Liver (tissue), 9 donors: Measurements from ENCODE around the gene ABHD12. TPM values are rescaled to one million over a fixed set of nuclear protein-coding genes. Genes with fewer than 3 reads are reported as not detected.

Source experiments
- DNase-seq: peaks from one replicate; pipeline ENCODE4 v3.0.0-alpha.2; 2017; ENCODE audit warnings: low spot score
- H3K27ac ChIP-seq, 2 donors: one replicate each; pipeline ENCODE4 v1.7.0; 2013; ENCODE audit warnings: inconsistent platforms in 2 of 2, low read length in 2 of 2, control low read depth in 1 of 2, low read depth in 1 of 2, mild to moderate bottlenecking in 1 of 2
- H3K27me3 ChIP-seq, 4 donors: one replicate each; pipeline versions ENCODE4 v1.6.1 to v1.7.0; 2013; ENCODE audit warnings: low read length in 3 of 4, inconsistent platforms in 1 of 4, mild to moderate bottlenecking in 1 of 4, moderate library complexity in 1 of 4; ENCODE audit not compliant: control insufficient read depth in 4 of 4, insufficient read depth in 4 of 4
- H3K36me3 ChIP-seq, 4 donors: one replicate each; pipeline versions ENCODE4 v1.6.1 to v1.7.0; 2013; ENCODE audit warnings: low read length in 3 of 4, mild to moderate bottlenecking in 3 of 4, low read depth in 1 of 4, moderate library complexity in 1 of 4; ENCODE audit not compliant: control insufficient read depth in 4 of 4, insufficient read depth in 3 of 4
- H3K4me1 ChIP-seq, 4 donors: one replicate each; pipeline versions ENCODE4 v1.6.1 to v1.7.0; 2013; ENCODE audit warnings: low read length in 3 of 4, mild to moderate bottlenecking in 3 of 4, moderate library complexity in 1 of 4; ENCODE audit not compliant: control insufficient read depth in 4 of 4, insufficient read depth in 4 of 4
- H3K4me3 ChIP-seq, 3 donors: one replicate each; pipeline versions ENCODE4 v1.6.1 to v1.7.0; 2013; ENCODE audit warnings: low read length in 3 of 3, control low read depth in 1 of 3, low read depth in 1 of 3, mild to moderate bottlenecking in 1 of 3
- H3K9ac ChIP-seq, 2 donors: one replicate each; pipeline ENCODE4 v1.7.0; 2013; ENCODE audit warnings: low read length in 2 of 2, mild to moderate bottlenecking in 2 of 2, moderate library complexity in 2 of 2, control low read depth in 1 of 2, low read depth in 1 of 2
- H3K9me3 ChIP-seq, 4 donors: one replicate each; pipeline versions ENCODE4 v1.6.1 to v1.7.0; 2013; ENCODE audit warnings: low read length in 3 of 4; ENCODE audit not compliant: control insufficient read depth in 4 of 4
- CTCF ChIP-seq: fragments of 150-350 bp; IDR thresholded peaks from 2 replicates; pipeline ENCODE4 v1.5.1; 2017; ENCODE audit warnings: improper control_type of control experiment, low read depth, low read length; ENCODE audit not compliant: missing input control
- FOXA1 ChIP-seq: IDR thresholded peaks from 2 replicates; pipeline ENCODE4 v1.6.1; 2016; ENCODE audit warnings: antibody characterized with exemption
- FOXA2 ChIP-seq: IDR thresholded peaks from 2 replicates; pipeline ENCODE4 v1.6.1; 2016; ENCODE audit warnings: antibody characterized with exemption
- GABPA ChIP-seq, 2 donors: IDR thresholded peaks in 1 of 2; conservative IDR thresholded peaks in 1 of 2; 2 replicates each; pipeline ENCODE4 v1.6.1; 2016; ENCODE audit warnings: antibody characterized with exemption in 2 of 2, mild to moderate bottlenecking in 1 of 2, moderate library complexity in 1 of 2
- HNF4G ChIP-seq: IDR thresholded peaks from 2 replicates; pipeline ENCODE4 v1.6.1; 2016; ENCODE audit warnings: antibody characterized with exemption
- NR2F2 ChIP-seq: IDR thresholded peaks from 2 replicates; pipeline ENCODE4 v1.6.1; 2016; ENCODE audit warnings: antibody characterized with exemption
- RAD21 ChIP-seq, 2 donors: IDR thresholded peaks; 2 replicates each; pipeline ENCODE4 v1.6.1; 2016; ENCODE audit warnings: antibody characterized with exemption in 2 of 2, mild to moderate bottlenecking in 2 of 2
- REST ChIP-seq: IDR thresholded peaks from 2 replicates; pipeline ENCODE4 v1.6.1; 2016; ENCODE audit warnings: antibody characterized with exemption, mild to moderate bottlenecking
- RXRA ChIP-seq, 2 donors: IDR thresholded peaks; 2 replicates each; pipeline ENCODE4 v1.6.1; 2017 to 2018; ENCODE audit warnings: antibody characterized with exemption in 2 of 2, mild to moderate bottlenecking in 1 of 2
- SP1 ChIP-seq: IDR thresholded peaks from 2 replicates; pipeline ENCODE4 v1.6.1; 2018; ENCODE audit warnings: antibody characterized with exemption, mild to moderate bottlenecking
- ZBTB33 ChIP-seq: IDR thresholded peaks from 2 replicates; pipeline ENCODE4 v1.6.1; 2016; ENCODE audit warnings: antibody characterized with exemption
- WGBS: extraction: QIAGEN DNeasy Blood & Tissue Kit; methylation state at CpG from one replicate; pipeline ENCODE4 v1.1.7; 2013; 5-methylcytosine and 5-hydroxymethylcytosine counted together
- polyA plus RNA-seq, 2 donors: library from polyadenylated mRNA; stranded (reverse) in 1 of 2; unstranded in 1 of 2; fragments of 200-250 nt in 1 of 2; fragments of >200 nt in 1 of 2; fragmentation: Nextera tagmentation in 1 of 2; extraction: Ambion mirVana in 1 of 2; gene quantifications; one replicate each; pipeline versions ENCODE4 v1.2.1 to v1.2.3, GENCODE V29; 2013 to 2015
- total RNA-seq, 2 donors: library from RNA; depleted of rRNA; stranded (reverse); fragments of >200 nt; gene quantifications; one replicate each; pipeline ENCODE4 v1.2.3, GENCODE V29; 2014
- donor health status: healthy.
- donor health status: healthy.
- donor health status: healthy.
- donor health status: healthy.
- donor health status: healthy.

Gene ABHD12
- total and polyA plus RNA-seq, 4 donors = 11.1 to 15.4 (median 12.9) TPM

- no peaks in the 10 kb centered on the region for H3K27me3 ChIP-seq
- no peak for DNase-seq
- 88% methylated on average over 10 of the region's 10 CpGs for WGBS
- no peak overlapping the region for H3K4me3 ChIP-seq
- H3K27ac ChIP-seq = no peak overlapping the region
- H3K4me1 ChIP-seq = peaks cover 0 to 4% (median 0%) of the 10 kb centered on the region in 4 donors
- H3K36me3 ChIP-seq = peaks cover 0 to 3% (median 1%) of the 10 kb centered on the region in 4 donors
- H3K9ac ChIP-seq = no peak overlapping the region
- no peaks in the 10 kb centered on the region for H3K9me3 ChIP-seq
- no peak for TF ChIP-seq SP1
- TF ChIP-seq RXRA (IDR thresholded peaks at IDR 0.05) = no peak
- TF ChIP-seq ZBTB33 = no peak
- TF ChIP-seq NR2F2 = no peak
- no peak for TF ChIP-seq FOXA2
- TF ChIP-seq CTCF = no peak
- no peak for TF ChIP-seq FOXA1
- TF ChIP-seq GABPA (IDR thresholded peaks at IDR 0.05 in 1 of 2, conservative IDR thresholded peaks at IDR 0.05 in 1 of 2) = no peak
- no peak for TF ChIP-seq REST
These were observed 93.3 kb downstream of the ABHD12 start for GRCh38 chr20:25297141-25297905.

GRCh38 chr20:25296094-25297093, 94.2 kb downstream of the ABHD12 start:
- no peaks in the 10 kb centered on the region for H3K9me3 ChIP-seq
- H3K4me3 ChIP-seq = no peak overlapping the region
- peak; percentile 38 to 61 for TF ChIP-seq RAD21 (IDR thresholded peaks at IDR 0.05)
- TF ChIP-seq HNF4G = no peak
- peak; percentile 40 for TF ChIP-seq CTCF
- no peak overlapping the region for H3K9ac ChIP-seq
- 92% methylated on average over 24 of the region's 24 CpGs for WGBS
- peaks cover 0 to 4% (median 0%) of the 10 kb centered on the region in 4 donors for H3K4me1 ChIP-seq
- no peak overlapping the region for H3K27ac ChIP-seq
- no peak for DNase-seq
- H3K27me3 ChIP-seq = no peaks in the 10 kb centered on the region
- H3K36me3 ChIP-seq = peaks cover 0 to 2% (median 0%) of the 10 kb centered on the region in 4 donors
